HepG2 (cell line): ENCODE results near the gene PAFAH1B1. TPM values are rescaled to one million over a fixed set of nuclear protein-coding genes. Genes with fewer than 3 reads are reported as not detected.

Experiments used
- MXD1 ChIP-seq: sonication (generic); formaldehyde crosslinking; IDR thresholded peaks from 2 replicates; pipeline ENCODE4 v1.4.0; 2020; ENCODE audit warnings: mild to moderate bottlenecking, missing genetic modification reagents
- NR2F2 ChIP-seq: IDR thresholded peaks from 2 replicates; pipeline ENCODE4 v1.6.1; 2012; ENCODE audit warnings: low read depth, inconsistent platforms, borderline replicate concordance
- PATZ1 ChIP-seq: sonication (generic); formaldehyde crosslinking; IDR thresholded peaks from 2 replicates; pipeline ENCODE4 v1.4.0; 2020; ENCODE audit warnings: missing genetic modification reagents
- TOE1 ChIP-seq: sonication (generic); formaldehyde crosslinking; IDR thresholded peaks from 2 replicates; pipeline ENCODE4 v1.4.0; 2020; ENCODE audit warnings: mild to moderate bottlenecking, missing genetic modification reagents
- ZKSCAN1 ChIP-seq: fragments of 150-350 bp; IDR thresholded peaks from 2 replicates; pipeline ENCODE4 v1.6.1; 2014; ENCODE audit warnings: low read length
- ZNF256 ChIP-seq: sonication (generic); formaldehyde crosslinking; conservative IDR thresholded peaks from 2 replicates; pipeline ENCODE4 v1.4.0; 2020; ENCODE audit warnings: missing genetic modification reagents
- ZNF280D ChIP-seq: sonication (generic); formaldehyde crosslinking; IDR thresholded peaks from 2 replicates; pipeline ENCODE4 v1.5.1; 2020; ENCODE audit warnings: mild to moderate bottlenecking, missing genetic modification reagents
- ZNF350 ChIP-seq: sonication (generic); formaldehyde crosslinking; IDR thresholded peaks from 2 replicates; pipeline ENCODE4 v1.4.0; 2020; ENCODE audit warnings: mild to moderate bottlenecking, low read depth, missing genetic modification reagents, borderline replicate concordance
- ZNF841 ChIP-seq: sonication (generic); formaldehyde crosslinking; IDR thresholded peaks from 2 replicates; pipeline ENCODE4 v1.8.1; 2023; ENCODE audit warnings: missing genetic modification reagents, borderline replicate concordance
- ZSCAN25 ChIP-seq: sonication (generic); formaldehyde crosslinking; IDR thresholded peaks from 2 replicates; pipeline ENCODE4 v1.8.0; 2022; ENCODE audit warnings: mild to moderate bottlenecking, missing genetic modification reagents
- polyA plus RNA-seq, 8 experiments: library from polyadenylated mRNA; depleted of rRNA in 3 of 8; stranded (reverse) in 7 of 8; unstranded in 1 of 8; fragments of >200 nt; fragmentation: Illumina TruSeq in 4 of 8; extraction: Trizol in 4 of 8; gene quantifications; 2 replicates each; pipeline versions ENCODE4 v1.2.1 to v1.2.3, GENCODE V29; 2011 to 2016; ENCODE audit warnings: low read depth in 4 of 8, missing spikeins in 1 of 8, mixed read lengths in 1 of 8; ENCODE audit not compliant: insufficient read depth in 1 of 8
- total RNA-seq, 5 experiments: library from RNA; depleted of rRNA; stranded (reverse); fragments of >200 nt; fragmentation: Illumina TruSeq; extraction: Trizol; gene quantifications; 2 replicates each; pipeline ENCODE4 v1.2.3, GENCODE V29; 2016; ENCODE audit warnings: low read depth in 1 of 5
- TF ChIP-seq, protein P1 (sequence below): sonication (generic); formaldehyde crosslinking; conservative IDR thresholded peaks from 2 replicates; pipeline ENCODE4 v1.4.0; 2020; ENCODE audit warnings: missing genetic modification reagents
- TF ChIP-seq, protein P2 (sequence below): IDR thresholded peaks from 2 replicates; pipeline ENCODE4 v1.6.1; 2016; ENCODE audit warnings: low read depth
- TF ChIP-seq, protein P3 (sequence below): IDR thresholded peaks from 2 replicates; pipeline ENCODE4 v1.6.1; 2012; ENCODE audit warnings: low read length, improper control_type of control experiment

PAFAH1B1 gene
- total and polyA plus RNA-seq, 2 of the 13 experiments (the other 11 are each of a cell fraction or from before 2014, with no cell fraction given), result 46.0 to 64.9 TPM

DNA sequence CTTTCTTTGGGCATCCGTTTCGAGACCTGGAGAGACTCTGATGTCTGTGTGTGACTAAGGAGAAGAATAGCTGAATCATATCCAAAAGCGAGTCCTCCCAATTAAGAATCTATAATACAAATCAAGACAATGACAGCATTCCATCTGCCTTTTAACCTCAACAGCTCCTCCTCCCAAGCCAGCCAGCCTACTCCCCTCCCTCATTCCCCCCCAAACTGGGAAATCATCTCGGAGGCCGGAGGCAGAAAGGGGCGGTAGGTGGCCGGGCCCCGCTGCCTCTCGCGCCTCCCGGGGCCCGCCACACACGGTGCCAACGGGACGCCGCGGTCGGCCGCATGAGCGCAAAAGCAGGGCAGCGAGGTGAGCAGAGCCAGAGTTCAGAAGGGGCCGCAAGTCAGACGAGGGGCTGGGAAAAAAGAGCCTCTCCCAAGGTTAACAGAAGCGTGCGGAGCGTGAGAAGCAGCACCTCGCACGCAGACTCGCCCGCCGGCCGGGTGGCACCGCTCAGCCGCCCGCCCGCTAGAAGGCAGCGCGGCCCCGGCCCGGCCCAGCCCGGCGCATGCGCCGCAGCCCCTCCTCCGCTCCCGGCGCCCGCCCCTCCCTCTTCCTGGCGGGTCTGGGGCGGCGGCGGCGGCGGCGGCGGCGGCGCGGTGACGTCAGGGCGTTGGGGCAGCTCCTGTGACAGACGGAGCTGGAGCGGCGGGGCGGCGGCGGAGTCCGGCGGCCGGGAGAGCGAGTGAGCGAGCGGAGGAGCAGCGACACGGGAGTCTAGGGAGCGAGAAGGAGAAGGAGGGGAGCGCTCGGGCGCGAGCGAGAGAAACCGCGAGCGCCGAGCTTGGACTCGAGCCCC is at the start of gene PAFAH1B1 (continued):
- TF ChIP-seq MXD1 (CRISPR knock-in tag) (peak; percentile 86), ZSCAN25 (CRISPR knock-in tag) (no peak; the same call in none of the 2 replicates), ZNF280D (CRISPR knock-in tag) (no peak), ZNF350 (CRISPR knock-in tag) (peak; percentile 28; the same call in 1 of the 2 replicates), PATZ1 (CRISPR knock-in tag) (peak; percentile 54), TOE1 (CRISPR knock-in tag) (0 out of 2 replicates have a peak, but pooled peaks have one; percentile 69), ZKSCAN1 (no peak), ZNF841 (no peak), NR2F2 (peak; percentile 35; the same call in 1 of the 2 replicates), ZNF256 (0 out of 2 replicates have a peak, but pooled peaks have one; percentile 38)
- TF ChIP-seq, protein P1, sequence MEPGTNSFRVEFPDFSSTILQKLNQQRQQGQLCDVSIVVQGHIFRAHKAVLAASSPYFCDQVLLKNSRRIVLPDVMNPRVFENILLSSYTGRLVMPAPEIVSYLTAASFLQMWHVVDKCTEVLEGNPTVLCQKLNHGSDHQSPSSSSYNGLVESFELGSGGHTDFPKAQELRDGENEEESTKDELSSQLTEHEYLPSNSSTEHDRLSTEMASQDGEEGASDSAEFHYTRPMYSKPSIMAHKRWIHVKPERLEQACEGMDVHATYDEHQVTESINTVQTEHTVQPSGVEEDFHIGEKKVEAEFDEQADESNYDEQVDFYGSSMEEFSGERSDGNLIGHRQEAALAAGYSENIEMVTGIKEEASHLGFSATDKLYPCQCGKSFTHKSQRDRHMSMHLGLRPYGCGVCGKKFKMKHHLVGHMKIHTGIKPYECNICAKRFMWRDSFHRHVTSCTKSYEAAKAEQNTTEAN (CRISPR knock-in tag), result no peak
- TF ChIP-seq, protein P2, sequence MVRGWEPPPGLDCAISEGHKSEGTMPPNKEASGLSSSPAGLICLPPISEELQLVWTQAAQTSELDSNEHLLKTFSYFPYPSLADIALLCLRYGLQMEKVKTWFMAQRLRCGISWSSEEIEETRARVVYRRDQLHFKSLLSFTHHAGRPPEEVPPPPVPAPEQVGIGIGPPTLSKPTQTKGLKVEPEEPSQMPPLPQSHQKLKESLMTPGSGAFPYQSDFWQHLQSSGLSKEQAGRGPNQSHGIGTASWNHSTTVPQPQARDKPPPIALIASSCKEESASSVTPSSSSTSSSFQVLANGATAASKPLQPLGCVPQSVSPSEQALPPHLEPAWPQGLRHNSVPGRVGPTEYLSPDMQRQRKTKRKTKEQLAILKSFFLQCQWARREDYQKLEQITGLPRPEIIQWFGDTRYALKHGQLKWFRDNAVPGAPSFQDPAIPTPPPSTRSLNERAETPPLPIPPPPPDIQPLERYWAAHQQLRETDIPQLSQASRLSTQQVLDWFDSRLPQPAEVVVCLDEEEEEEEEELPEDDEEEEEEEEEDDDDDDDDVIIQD (CRISPR knock-in tag), result no peak
- TF ChIP-seq, protein P3, sequence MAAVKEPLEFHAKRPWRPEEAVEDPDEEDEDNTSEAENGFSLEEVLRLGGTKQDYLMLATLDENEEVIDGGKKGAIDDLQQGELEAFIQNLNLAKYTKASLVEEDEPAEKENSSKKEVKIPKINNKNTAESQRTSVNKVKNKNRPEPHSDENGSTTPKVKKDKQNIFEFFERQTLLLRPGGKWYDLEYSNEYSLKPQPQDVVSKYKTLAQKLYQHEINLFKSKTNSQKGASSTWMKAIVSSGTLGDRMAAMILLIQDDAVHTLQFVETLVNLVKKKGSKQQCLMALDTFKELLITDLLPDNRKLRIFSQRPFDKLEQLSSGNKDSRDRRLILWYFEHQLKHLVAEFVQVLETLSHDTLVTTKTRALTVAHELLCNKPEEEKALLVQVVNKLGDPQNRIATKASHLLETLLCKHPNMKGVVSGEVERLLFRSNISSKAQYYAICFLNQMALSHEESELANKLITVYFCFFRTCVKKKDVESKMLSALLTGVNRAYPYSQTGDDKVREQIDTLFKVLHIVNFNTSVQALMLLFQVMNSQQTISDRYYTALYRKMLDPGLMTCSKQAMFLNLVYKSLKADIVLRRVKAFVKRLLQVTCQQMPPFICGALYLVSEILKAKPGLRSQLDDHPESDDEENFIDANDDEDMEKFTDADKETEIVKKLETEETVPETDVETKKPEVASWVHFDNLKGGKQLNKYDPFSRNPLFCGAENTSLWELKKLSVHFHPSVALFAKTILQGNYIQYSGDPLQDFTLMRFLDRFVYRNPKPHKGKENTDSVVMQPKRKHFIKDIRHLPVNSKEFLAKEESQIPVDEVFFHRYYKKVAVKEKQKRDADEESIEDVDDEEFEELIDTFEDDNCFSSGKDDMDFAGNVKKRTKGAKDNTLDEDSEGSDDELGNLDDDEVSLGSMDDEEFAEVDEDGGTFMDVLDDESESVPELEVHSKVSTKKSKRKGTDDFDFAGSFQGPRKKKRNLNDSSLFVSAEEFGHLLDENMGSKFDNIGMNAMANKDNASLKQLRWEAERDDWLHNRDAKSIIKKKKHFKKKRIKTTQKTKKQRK, result no peak
